GM13976 (cell line): Measurements from ENCODE around the gene RUFY3.
"Not testable (repeated sequence)": the region's sequence is repeated elsewhere in the genome, so short reads cannot be mapped to it uniquely, and the experiment has no call there.

Experiments used
- DNase-seq: peaks from one replicate; pipeline ENCODE4 v3.0.0; 2012; ENCODE audit warnings: low spot score
- CTCF ChIP-seq: IDR thresholded peaks from 2 replicates; pipeline ENCODE4 v1.5.1; 2012; ENCODE audit warnings: borderline replicate concordance, mild to moderate bottlenecking; ENCODE audit not compliant: insufficient read depth; ENCODE audit errors: extremely low read depth, missing control alignments, control extremely low read depth
- in situ Hi-C: fragments of 300-500 bp; cut with MboI; formaldehyde crosslinking; loops from one replicate; pipeline ENCODE4 v1.12.0; 2022; ENCODE audit warnings: low sequenced_read_pairs, mixed read lengths, inconsistent platforms; ENCODE audit not compliant: unreplicated experiment

The RUFY3 gene

GRCh38 chr4:70700712-70701111 is 21.1 kb upstream of the RUFY3 start:
- no peak for DNase-seq
- no peak for TF ChIP-seq CTCF
- in situ Hi-C loops, result no loop called here

- no peak for DNase-seq
- in situ Hi-C loops, result no loop called here
- no peak for TF ChIP-seq CTCF
Measured at GRCh38 chr4:70701271-70701670, 20.5 kb upstream of the RUFY3 start.

GRCh38 chr4:70702592-70702991 is 19.2 kb upstream of the RUFY3 start:
- in situ Hi-C loops, result not testable (repeated sequence)

GRCh38 chr4:70703619-70704214 is 18.0 kb upstream of the RUFY3 start:
- in situ Hi-C loops, result no loop called here
- no peak for DNase-seq
- TF ChIP-seq CTCF, result no peak

More at GRCh38 chr4:70702592-70702991, 19.2 kb upstream of the RUFY3 start:
- not testable (repeated sequence) for DNase-seq

- in situ Hi-C loops, result no loop called here
- TF ChIP-seq CTCF, result peak; percentile 34
- DNase-seq, result peak; percentile 85
Measured at GRCh38 chr4:70704215-70704930, 17.4 kb upstream of the RUFY3 start.

- peak; percentile 49 for DNase-seq
- TF ChIP-seq CTCF, result no peak
- in situ Hi-C loops, result no loop called here
Measured at GRCh38 chr4:70704931-70705182, 16.9 kb upstream of the RUFY3 start.

GRCh38 chr4:70705183-70706043 is 16.4 kb upstream of the RUFY3 start:
- DNase-seq, result peak; percentile 85
- in situ Hi-C loops, result no loop called here
- no peak for TF ChIP-seq CTCF
